Caco-2 (cell line): ENCODE measurements around the gene NTN5. TPM values are rescaled to one million over a fixed set of nuclear protein-coding genes. Genes with fewer than 3 reads are reported as not detected.

Experiments used
- BruUV-seq: library from RNA; stranded (reverse); fragments of 400-500 nt; replicated peaks from 2 replicates; lab custom pipeline; 2021; lab: Mats Ljungman, UMichigan
- CTCF ChIA-PET: fragments of 300-600 bp; sonication (Branson Sonifier 250); formaldehyde crosslinking; loops from one replicate; lab custom pipeline; 2022; ENCODE audit warnings: antibody characterized with exemption; lab: Charles Lee
- POLR2A ChIA-PET: fragments of 300-600 bp; sonication (Branson Sonifier 250); formaldehyde crosslinking; loops from one replicate; lab custom pipeline; 2022; ENCODE audit warnings: antibody characterized with exemption; lab: Charles Lee
- DNase-seq, 2 experiments: peaks; one replicate each; pipeline versions ENCODE4 v3.0.0 to v3.0.0-alpha.2; 2020 to 2022
- H3K27me3 ChIP-seq: replicated peaks from 2 replicates; pipeline ENCODE4 v1.6.0; 2011; ENCODE audit warnings: low read length; ENCODE audit not compliant: control insufficient read depth, insufficient read depth
- H3K36me3 ChIP-seq: 2 replicates; pipeline ENCODE4 v1.5.1; 2011; ENCODE audit warnings: low read length; ENCODE audit not compliant: control insufficient read depth, insufficient read depth
- H3K4me1 ChIP-seq: fragments of 250-450 bp; sonication (Bioruptor Pico); 2 replicates; pipeline ENCODE4 v1.5.1; 2020; ENCODE audit warnings: mild to moderate bottlenecking
- H3K4me3 ChIP-seq: 2 replicates; pipeline ENCODE4 v1.5.1; 2011; ENCODE audit warnings: low read depth, mild to moderate bottlenecking, control low read depth, low read length
- H3K9me3 ChIP-seq: fragments of 250-450 bp; sonication (Bioruptor Pico); 2 replicates; pipeline ENCODE4 v1.5.1; 2020; ENCODE audit warnings: mild to moderate bottlenecking, moderate library complexity
- H3K27ac Mint-ChIP-seq: one replicate; pipeline ENCODE4 v1.8.0; 2022; ENCODE audit warnings: mixed read lengths; ENCODE audit not compliant: unreplicated experiment
- H3K27me3 Mint-ChIP-seq: one replicate; pipeline ENCODE4 v1.8.0; 2022; ENCODE audit warnings: mixed read lengths; ENCODE audit not compliant: insufficient read depth, unreplicated experiment
- H3K36me3 Mint-ChIP-seq: one replicate; pipeline ENCODE4 v1.8.0; 2022; ENCODE audit warnings: mild to moderate bottlenecking, mixed read lengths; ENCODE audit not compliant: insufficient read depth, unreplicated experiment
- H3K4me1 Mint-ChIP-seq: one replicate; pipeline ENCODE4 v1.8.0; 2022; ENCODE audit warnings: low read depth, mixed read lengths; ENCODE audit not compliant: unreplicated experiment
- H3K4me3 Mint-ChIP-seq: one replicate; pipeline ENCODE4 v1.8.0; 2022; ENCODE audit warnings: mild to moderate bottlenecking, moderate library complexity, mixed read lengths; ENCODE audit not compliant: unreplicated experiment
- H3K9me3 Mint-ChIP-seq: one replicate; pipeline ENCODE4 v1.8.0; 2022; ENCODE audit warnings: mixed read lengths; ENCODE audit not compliant: unreplicated experiment
- CTCF ChIP-seq, 2 experiments: fragments of 200-600 bp in 1 of 2; IDR thresholded peaks; 1 replicate in 1 of 2; 2 replicates in 1 of 2; pipeline versions ENCODE4 v1.5.1 to v1.8.0; 2011 to 2022; ENCODE audit warnings: antibody characterized with exemption in 1 of 2, control low read depth in 1 of 2, inconsistent platforms in 1 of 2, low read depth in 1 of 2, low read length in 1 of 2, mild to moderate bottlenecking in 1 of 2, moderate library complexity in 1 of 2; ENCODE audit not compliant: insufficient read depth in 1 of 2, severe bottlenecking in 1 of 2, unreplicated experiment in 1 of 2
- intact Hi-C: fragments of 100-400 bp; cut with micrococcal nuclease; formaldehyde crosslinking; loops from one replicate; pipeline ENCODE4 v1.10.0; 2022; ENCODE audit not compliant: unreplicated experiment
- total RNA-seq: library from RNA; stranded (reverse); gene quantifications from 2 replicates; pipeline ENCODE4 v1.2.3, GENCODE V29; 2022

NTN5 gene
- total RNA-seq, 1 experiment from 2014 or later: 0.34 TPM

GRCh38 chr19:48627201-48627864 lies 45.5 kb downstream of the NTN5 start:
- peak overlapping the region; percentile 79 for H3K27ac Mint-ChIP-seq
- H3K4me1 Mint-ChIP-seq: peaks cover 36% of the 10 kb centered on the region
- no peak for TF ChIP-seq CTCF (IDR thresholded peaks at IDR 0.05; ENCODE audit: insufficient read depth in 1 of 2, low read depth in 1 of 2, low read length in 1 of 2, severe bottlenecking in 1 of 2, unreplicated experiment in 1 of 2)
- H3K4me3 ChIP-seq: no peak overlapping the region
- ChIA-PET CTCF (interaction anchor here (0.6 to 0.9 kb wide), 3 partner anchors 13 to 112 kb away, joined by 3 to 9 read pairs (median 3); partner anchors contain the start of gene FAM83E), POLR2A (interaction anchor here (0.5 to 0.7 kb wide), 3 partner anchors 8 to 369 kb away, joined by 4 to 11 read pairs (median 6); partner anchors contain the start of genes RPL18 and SPHK2)
- peaks cover 1% of the 10 kb centered on the region; the same call in 1 of the 2 replicates for H3K36me3 ChIP-seq
- peaks cover 88% of the 10 kb centered on the region for H3K36me3 Mint-ChIP-seq
- H3K27me3 ChIP-seq: no peaks in the 10 kb centered on the region
- no peaks in the 10 kb centered on the region for H3K9me3 ChIP-seq
- no TSS peak for BruUV-seq
- H3K27me3 Mint-ChIP-seq: no peaks in the 10 kb centered on the region
- DNase-seq: peak; percentile 81 to 85
- peaks cover 54% of the 10 kb centered on the region for H3K4me1 ChIP-seq
- no peaks in the 10 kb centered on the region for H3K9me3 Mint-ChIP-seq
- intact Hi-C loops: no loop called here
- peak overlapping the region; percentile 56 for H3K4me3 Mint-ChIP-seq

GRCh38 chr19:48625891-48626327 lies 46.9 kb downstream of the NTN5 start:
- Histone ChIP-seq H3K4me3 (peak overlapping the region; percentile 63), H3K27me3 (no peaks in the 10 kb centered on the region), H3K4me1 (peaks cover 42% of the 10 kb centered on the region), H3K9me3 (no peaks in the 10 kb centered on the region), H3K36me3 (no peaks in the 10 kb centered on the region; the same call in 1 of the 2 replicates)
- Mint-ChIP-seq H3K27ac (peak overlapping the region; percentile 87), H3K4me1 (peaks cover 36% of the 10 kb centered on the region), H3K9me3 (no peaks in the 10 kb centered on the region), H3K27me3 (no peaks in the 10 kb centered on the region), H3K36me3 (peaks cover 73% of the 10 kb centered on the region), H3K4me3 (peak overlapping the region; percentile 87)
- no peak for DNase-seq
- no peak for TF ChIP-seq CTCF (IDR thresholded peaks at IDR 0.05; ENCODE audit: insufficient read depth in 1 of 2, low read depth in 1 of 2, low read length in 1 of 2, severe bottlenecking in 1 of 2, unreplicated experiment in 1 of 2)
- intact Hi-C loops: no loop called here
- no TSS peak for BruUV-seq
- ChIA-PET POLR2A (no interaction called here), CTCF (no interaction called here)

- Histone ChIP-seq H3K36me3 (no peaks in the 10 kb centered on the region; the same call in 1 of the 2 replicates), H3K4me3 (peak overlapping the region; percentile 63), H3K9me3 (no peaks in the 10 kb centered on the region), H3K27me3 (no peaks in the 10 kb centered on the region), H3K4me1 (peaks cover 45% of the 10 kb centered on the region)
- Mint-ChIP-seq H3K4me3 (peak overlapping the region; percentile 87), H3K4me1 (peaks cover 40% of the 10 kb centered on the region), H3K36me3 (peaks cover 65% of the 10 kb centered on the region), H3K27me3 (no peaks in the 10 kb centered on the region), H3K27ac (peak overlapping the region; percentile 87), H3K9me3 (no peaks in the 10 kb centered on the region)
- intact Hi-C loops: loop anchor here (1.0 kb wide), 1 partner anchor 8 kb away; no protein-coding TSS in a partner anchor
- peak; percentile 83 to 84 for DNase-seq
- TF ChIP-seq CTCF (IDR thresholded peaks at IDR 0.05; ENCODE audit: insufficient read depth in 1 of 2, low read depth in 1 of 2, low read length in 1 of 2, severe bottlenecking in 1 of 2, unreplicated experiment in 1 of 2): no peak
- TSS peak; percentile 14 for BruUV-seq
- ChIA-PET CTCF (no interaction called here), POLR2A (interaction anchor here (1.8 to 1.9 kb wide), 2 partner anchors 8 to 13 kb away, joined by 17 to 21 read pairs; partner anchors contain the start of gene DBP)
Observed at GRCh38 chr19:48624791-48625723, 47.8 kb downstream of the NTN5 start.
